Stimulated activated naive CD8-positive, alpha-beta T cell treated with anti-CD3 and anti-CD28 coated beads, Interleukin-15, Interleukin-2, amounts not matched to agents 100 ng/mL and 50 ng/mL, for 24 hours (primary cell): ENCODE results near the gene CDCA4.
A peak's percentile ranks its signal among the peaks of the same experiment; 100 is the strongest.
"Not testable (repeated sequence)": the region's sequence is repeated elsewhere in the genome, so short reads cannot be mapped to it uniquely, and the experiment has no call there.

Source experiments
- H3K27ac Mint-ChIP-seq: one replicate; pipeline ENCODE4 v1.8.0; 2021; ENCODE audit warnings: mild to moderate bottlenecking, mixed read lengths
- H3K27me3 Mint-ChIP-seq: one replicate; pipeline ENCODE4 v1.8.0; 2021; ENCODE audit warnings: mixed read lengths
- H3K36me3 Mint-ChIP-seq: one replicate; pipeline ENCODE4 v1.8.0; 2021; ENCODE audit warnings: low read depth, mixed read lengths
- H3K4me1 Mint-ChIP-seq: one replicate; pipeline ENCODE4 v1.8.0; 2021; ENCODE audit warnings: low read depth, mixed read lengths
- H3K4me3 Mint-ChIP-seq: one replicate; pipeline ENCODE4 v1.8.0; 2021; ENCODE audit warnings: mild to moderate bottlenecking, mixed read lengths
- H3K9me3 Mint-ChIP-seq: one replicate; pipeline ENCODE4 v1.8.0; 2021; ENCODE audit warnings: mixed read lengths

CDCA4 gene

GRCh38 chr14:105020815-105021655 is at the start of gene CDCA4:
Gene CDCA4, minus strand, starts transcription at chr14:105021083. Its CDS starts 9,154 bp downstream, at chr14:105011929.
- Mint-ChIP-seq H3K27me3 (no peaks in the 10 kb centered on the region), H3K4me1 (peaks cover 87% of the 10 kb centered on the region), H3K4me3 (peak within 1 kb of the TSS; percentile 98), H3K36me3 (peaks cover 44% of the 10 kb centered on the region), H3K9me3 (no peaks in the 10 kb centered on the region), H3K27ac (peak within 1 kb of the TSS; percentile 96)

GRCh38 chr14:105069871-105070759 is 49.2 kb upstream of the CDCA4 start:
- Mint-ChIP-seq H3K27me3 (no peaks in the 10 kb centered on the region), H3K36me3 (no peaks in the 10 kb centered on the region), H3K9me3 (no peaks in the 10 kb centered on the region), H3K4me1 (peaks cover 64% of the 10 kb centered on the region), H3K27ac (peak overlapping the region; percentile 95), H3K4me3 (peak overlapping the region; percentile 62)

DNA sequence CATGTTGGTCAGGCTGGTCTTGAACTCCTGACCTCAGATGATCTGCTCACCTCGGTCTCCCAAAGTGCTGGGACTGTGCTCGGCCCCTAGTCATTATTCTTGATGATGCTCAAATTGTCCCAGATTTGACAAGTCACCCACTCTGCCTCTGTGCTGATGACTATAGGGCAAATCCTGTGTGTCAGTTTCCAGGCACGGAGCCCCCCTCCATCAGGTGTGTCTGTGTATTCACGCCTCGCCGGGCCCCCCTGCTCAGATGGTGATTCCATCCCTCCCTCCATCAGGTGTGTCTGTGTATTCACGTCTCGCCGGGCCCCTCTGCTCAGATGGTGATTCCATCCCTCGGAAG is 48.6 kb upstream of the CDCA4 start:
- Mint-ChIP-seq H3K4me1 (peaks cover 69% of the 10 kb centered on the region), H3K27ac (peak overlapping the region; percentile 95), H3K36me3 (peaks cover 5% of the 10 kb centered on the region), H3K27me3 (no peaks in the 10 kb centered on the region), H3K9me3 (no peaks in the 10 kb centered on the region), H3K4me3 (peak overlapping the region; percentile 62)

- peaks cover 9% of the 10 kb centered on the region for H3K36me3 Mint-ChIP-seq
- no peak overlapping the region for H3K4me3 Mint-ChIP-seq
- H3K9me3 Mint-ChIP-seq, result no peaks in the 10 kb centered on the region
- peak overlapping the region; percentile 95 for H3K27ac Mint-ChIP-seq
- H3K4me1 Mint-ChIP-seq, result peaks cover 76% of the 10 kb centered on the region
- H3K27me3 Mint-ChIP-seq, result no peaks in the 10 kb centered on the region
These were observed 47.9 kb upstream of the CDCA4 start for GRCh38 chr14:105068818-105069217.

DNA sequence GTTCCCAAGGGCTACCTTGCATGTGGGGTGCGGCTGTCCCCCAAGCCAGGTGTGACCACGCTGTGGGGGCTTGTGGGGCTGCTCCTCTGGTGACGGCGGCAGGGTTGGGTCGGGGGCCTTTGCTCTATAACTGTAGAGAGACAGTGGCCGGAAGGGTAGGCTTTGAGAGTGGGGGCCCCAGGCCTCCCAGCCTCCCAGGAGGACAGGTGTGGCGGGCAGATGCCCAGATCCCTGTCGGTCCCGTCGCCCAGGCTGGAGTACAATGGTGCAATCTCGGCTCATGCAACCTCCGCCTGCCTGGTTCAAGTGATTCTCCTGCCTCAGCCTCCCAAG is 47.1 kb upstream of the CDCA4 start:
- Mint-ChIP-seq H3K9me3 (no peaks in the 10 kb centered on the region), H3K36me3 (peaks cover 9% of the 10 kb centered on the region), H3K27ac (no peak overlapping the region), H3K27me3 (no peaks in the 10 kb centered on the region), H3K4me3 (no peak overlapping the region), H3K4me1 (peaks cover 83% of the 10 kb centered on the region)

GRCh38 chr14:105067140-105067968 is 46.5 kb upstream of the CDCA4 start:
- H3K4me3 Mint-ChIP-seq, result peak overlapping the region; percentile 37
- no peaks in the 10 kb centered on the region for H3K9me3 Mint-ChIP-seq
- H3K36me3 Mint-ChIP-seq, result peaks cover 9% of the 10 kb centered on the region
- peaks cover 85% of the 10 kb centered on the region for H3K4me1 Mint-ChIP-seq
- no peaks in the 10 kb centered on the region for H3K27me3 Mint-ChIP-seq
- H3K27ac Mint-ChIP-seq, result peak overlapping the region; percentile 80

- Mint-ChIP-seq H3K27ac (peak overlapping the region; percentile 94), H3K4me3 (peak overlapping the region; percentile 95), H3K27me3 (no peaks in the 10 kb centered on the region), H3K4me1 (peaks cover 86% of the 10 kb centered on the region), H3K9me3 (no peaks in the 10 kb centered on the region), H3K36me3 (peaks cover 14% of the 10 kb centered on the region)
These were observed 45.6 kb upstream of the CDCA4 start for GRCh38 chr14:105066240-105067071.

- peak within 1 kb of the TSS; percentile 95 for H3K4me3 Mint-ChIP-seq
- H3K9me3 Mint-ChIP-seq, result no peaks in the 10 kb centered on the region
- peaks cover 14% of the 10 kb centered on the region for H3K36me3 Mint-ChIP-seq
- H3K4me1 Mint-ChIP-seq, result peaks cover 88% of the 10 kb centered on the region
- peak within 1 kb of the TSS; percentile 94 for H3K27ac Mint-ChIP-seq
- no peaks in the 10 kb centered on the region for H3K27me3 Mint-ChIP-seq
These were observed 44.7 kb upstream of the CDCA4 start, which contains the start of gene GPR132 for GRCh38 chr14:105065280-105066228. Gene GPR132, minus strand, starts transcription at chr14:105065430. Its CDS starts 10,010 bp downstream, at chr14:105055420.

DNA sequence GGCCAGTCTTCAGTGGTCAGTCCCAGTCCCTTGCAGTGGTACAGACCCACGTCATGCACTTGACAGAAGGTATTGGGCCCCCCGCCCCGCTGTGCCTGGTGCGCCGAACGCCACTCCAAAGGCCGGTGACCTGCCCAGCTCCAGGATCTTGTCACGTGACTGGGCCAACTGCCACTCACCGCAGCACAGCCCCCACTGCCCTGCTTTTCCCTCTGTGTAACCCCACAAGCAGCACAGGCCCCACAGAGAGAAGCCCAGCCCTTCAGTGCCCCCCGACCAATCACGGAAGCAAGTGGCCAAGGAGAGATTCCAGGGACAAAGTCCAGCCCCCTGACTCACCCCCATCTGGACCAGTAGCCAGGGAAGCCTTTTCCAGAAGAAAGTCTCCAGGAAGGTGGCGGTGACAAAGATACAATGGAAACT is 43.8 kb upstream of the CDCA4 start:
- Mint-ChIP-seq H3K4me3 (peak overlapping the region; percentile 95), H3K9me3 (no peaks in the 10 kb centered on the region), H3K36me3 (peaks cover 15% of the 10 kb centered on the region), H3K4me1 (peaks cover 88% of the 10 kb centered on the region), H3K27ac (peak overlapping the region; percentile 94), H3K27me3 (no peaks in the 10 kb centered on the region)

DNA sequence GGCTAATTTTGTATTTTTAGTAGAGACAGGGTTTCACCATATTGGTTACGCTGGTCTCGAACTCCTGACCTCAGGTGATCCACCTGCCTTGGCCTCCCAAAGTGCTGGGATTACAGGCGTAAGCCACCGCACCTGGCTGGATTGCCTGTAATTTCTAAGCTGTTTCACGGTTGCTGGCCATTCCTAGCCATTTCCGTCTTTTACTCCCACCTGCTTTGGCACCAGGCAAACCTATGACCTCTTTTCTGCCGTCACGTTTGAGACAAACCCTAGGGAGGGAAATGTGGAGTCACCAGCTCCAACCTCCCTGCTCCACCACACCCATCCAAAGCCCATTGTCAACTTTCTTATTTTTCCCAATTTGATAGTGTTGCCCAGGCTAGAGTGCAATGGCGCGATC is 43.1 kb upstream of the CDCA4 start:
- Mint-ChIP-seq H3K36me3 (peaks cover 22% of the 10 kb centered on the region), H3K9me3 (no peaks in the 10 kb centered on the region), H3K4me1 (peaks cover 88% of the 10 kb centered on the region)

DNA sequence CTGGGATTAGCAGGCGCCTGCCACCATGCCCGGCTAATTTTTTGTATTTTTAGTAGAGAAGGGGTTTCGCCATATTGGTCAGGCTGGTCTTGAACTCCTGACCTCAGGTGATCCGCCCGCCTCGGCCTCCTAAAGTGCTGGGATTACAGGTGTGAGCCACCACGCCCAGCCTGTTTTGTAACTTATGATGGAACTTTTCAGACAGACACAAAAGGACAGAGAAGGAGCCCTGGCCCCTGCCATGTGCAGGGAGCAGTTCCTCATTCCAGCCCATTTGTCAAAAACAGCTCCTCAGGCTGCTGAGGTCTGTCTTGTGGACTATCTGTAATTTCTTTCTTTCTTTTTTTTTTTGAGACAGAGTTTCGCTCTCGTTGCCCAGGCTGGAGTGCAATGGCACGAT is 42.6 kb upstream of the CDCA4 start:
- Mint-ChIP-seq H3K4me1 (peaks cover 88% of the 10 kb centered on the region), H3K27ac (peak overlapping the region; percentile 94), H3K36me3 (peaks cover 24% of the 10 kb centered on the region), H3K4me3 (peak overlapping the region; percentile 95)
- H3K9me3 Mint-ChIP-seq, H3K27me3 Mint-ChIP-seq: not testable (repeated sequence)

More for the DNA sequence above, 43.1 kb upstream of the CDCA4 start:
- peak overlapping the region; percentile 94 for H3K27ac Mint-ChIP-seq
- no peaks in the 10 kb centered on the region for H3K27me3 Mint-ChIP-seq
- H3K4me3 Mint-ChIP-seq, result peak overlapping the region; percentile 95

GRCh38 chr14:105063056-105063455 is 42.2 kb upstream of the CDCA4 start:
- peaks cover 28% of the 10 kb centered on the region for H3K36me3 Mint-ChIP-seq
- peak overlapping the region; percentile 84 for H3K27ac Mint-ChIP-seq
- peaks cover 91% of the 10 kb centered on the region for H3K4me1 Mint-ChIP-seq

DNA sequence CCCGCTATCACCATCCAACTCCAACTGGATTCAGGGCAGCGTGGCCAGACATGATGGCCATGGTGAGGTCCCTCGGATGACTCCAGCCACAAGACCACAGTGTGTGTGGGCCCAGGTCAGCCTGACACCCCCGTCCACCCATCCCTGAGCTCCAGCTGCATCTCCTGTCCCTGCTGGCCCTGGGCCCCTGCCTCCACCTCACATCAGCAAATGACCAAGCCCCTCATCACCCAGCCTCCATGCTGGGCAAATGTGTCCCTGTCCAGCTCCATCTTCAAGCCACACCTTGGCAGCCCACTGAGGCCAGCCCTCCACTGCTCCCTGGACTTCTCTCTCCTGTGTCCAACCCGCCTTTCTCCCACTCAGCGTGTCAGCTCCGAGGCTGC is 41.2 kb upstream of the CDCA4 start:
- H3K27me3 Mint-ChIP-seq, result no peaks in the 10 kb centered on the region
- H3K4me1 Mint-ChIP-seq, result peaks cover 85% of the 10 kb centered on the region
- H3K9me3 Mint-ChIP-seq, result no peaks in the 10 kb centered on the region
- peak overlapping the region; percentile 95 for H3K4me3 Mint-ChIP-seq
- peaks cover 30% of the 10 kb centered on the region for H3K36me3 Mint-ChIP-seq
- H3K27ac Mint-ChIP-seq, result peak overlapping the region; percentile 98

More at GRCh38 chr14:105063056-105063455, 42.2 kb upstream of the CDCA4 start:
- Mint-ChIP-seq H3K27me3 (no peaks in the 10 kb centered on the region), H3K9me3 (no peaks in the 10 kb centered on the region), H3K4me3 (peak overlapping the region; percentile 95)
